Astrocyte of the cerebellum (primary cell): Measurements from ENCODE around the gene CMTM1.
A peak's percentile ranks its signal among the peaks of the same experiment; 100 is the strongest.

Experiments used
- DNase-seq: peaks from one replicate; pipeline ENCODE4 v3.0.0-alpha.2; 2011; ENCODE audit warnings: low read depth
- H3K4me3 ChIP-seq: 2 replicates; pipeline ENCODE4 v1.5.1; 2011; ENCODE audit warnings: mild to moderate bottlenecking, low read depth, low read length, moderate library complexity
- CTCF ChIP-seq: IDR thresholded peaks from 2 replicates; pipeline ENCODE4 v1.5.1; 2012; ENCODE audit warnings: low read length, low read depth, moderate library complexity, mild to moderate bottlenecking; ENCODE audit errors: missing control alignments
- in situ Hi-C: cut with HindIII; loops from 2 replicates; pipeline ENCODE4 v1.10.0; 2017; ENCODE audit warnings: low sequenced_read_pairs

Gene CMTM1

GRCh38 chr16:66566051-66566901 lies at the start of gene CMTM1:
Gene CMTM1 (plus strand): TSS chr16:66566439. CDS start chr16:66566514, 75 bp downstream.
- no peak for DNase-seq
- in situ Hi-C loops, result no loop called here
- no peak within 1 kb of the TSS for H3K4me3 ChIP-seq
- no peak for TF ChIP-seq CTCF

GRCh38 chr16:66516509-66516807 lies 49.8 kb upstream of the CMTM1 start:
- DNase-seq, result no peak
- TF ChIP-seq CTCF, result no peak
- in situ Hi-C loops, result no loop called here
- H3K4me3 ChIP-seq, result no peak overlapping the region

- DNase-seq, result peak; percentile 95
- no peak overlapping the region for H3K4me3 ChIP-seq
- TF ChIP-seq CTCF, result no peak
- in situ Hi-C loops, result no loop called here
These were observed 49.2 kb upstream of the CMTM1 start for GRCh38 chr16:66516808-66517585.

GRCh38 chr16:66517586-66518263 lies 48.5 kb upstream of the CMTM1 start:
- no peak for DNase-seq
- in situ Hi-C loops, result no loop called here
- no peak for TF ChIP-seq CTCF
- H3K4me3 ChIP-seq, result no peak overlapping the region

GRCh38 chr16:66519482-66520373 lies 46.5 kb upstream of the CMTM1 start:
- TF ChIP-seq CTCF, result no peak
- no peak overlapping the region for H3K4me3 ChIP-seq
- DNase-seq, result no peak
- in situ Hi-C loops, result no loop called here
